GDM1 (cell line): ENCODE data around the gene TRIM37.
"Not testable (repeated sequence)": the region's sequence is repeated elsewhere in the genome, so short reads cannot be mapped to it uniquely, and the experiment has no call there.

Experiments
- DNase-seq: peaks from one replicate; lab custom pipeline; 2025; lab: John Stamatoyannopoulos, UW

The TRIM37 gene

DNA sequence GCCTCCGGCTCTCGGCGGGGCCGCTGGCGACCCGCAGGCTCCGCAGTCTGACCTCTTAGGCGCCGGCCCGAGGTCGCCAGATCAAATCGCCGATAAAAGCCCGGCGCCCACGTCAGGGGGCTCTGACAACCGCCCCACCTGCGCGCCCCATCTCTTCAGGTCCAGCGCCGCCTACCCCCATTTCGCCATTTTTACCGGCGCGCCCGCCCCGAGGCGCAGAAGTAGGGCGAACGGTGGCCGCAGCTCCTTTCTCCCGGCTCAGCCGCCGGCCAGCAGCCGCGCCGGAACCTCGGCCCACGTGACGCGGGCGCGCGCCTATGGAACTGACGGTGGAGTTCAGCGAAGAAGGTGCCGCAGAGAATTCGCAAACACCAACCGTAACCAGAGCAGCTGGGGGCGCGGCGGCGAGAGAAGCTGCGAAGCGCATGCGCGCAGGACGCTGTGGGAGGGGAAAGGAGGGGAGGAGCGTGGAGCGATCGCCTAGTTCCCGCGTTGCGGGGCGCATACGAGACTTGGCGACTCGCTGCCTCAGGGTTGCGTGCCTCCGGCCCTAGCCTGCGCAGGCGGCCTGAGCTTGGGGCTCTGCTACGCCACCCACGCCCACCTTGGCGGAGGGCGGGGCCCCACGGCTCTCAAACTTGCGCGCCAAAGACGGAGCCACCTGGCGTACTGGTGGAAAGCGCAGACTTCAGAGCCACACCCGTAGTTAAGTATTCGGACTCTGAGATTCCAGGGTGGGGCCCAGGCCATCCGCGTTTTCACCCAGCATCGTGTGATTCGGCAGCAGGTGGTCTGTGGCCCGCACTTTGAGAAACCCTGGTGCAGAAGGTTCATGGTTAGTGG is at the start of gene TRIM37:
TSS of gene TRIM37 (minus strand) at position 418 of the 843 bp plus-strand sequence. CDS start 419 bp downstream, outside the sequence.
- peak; percentile 99 for DNase-seq

DNA sequence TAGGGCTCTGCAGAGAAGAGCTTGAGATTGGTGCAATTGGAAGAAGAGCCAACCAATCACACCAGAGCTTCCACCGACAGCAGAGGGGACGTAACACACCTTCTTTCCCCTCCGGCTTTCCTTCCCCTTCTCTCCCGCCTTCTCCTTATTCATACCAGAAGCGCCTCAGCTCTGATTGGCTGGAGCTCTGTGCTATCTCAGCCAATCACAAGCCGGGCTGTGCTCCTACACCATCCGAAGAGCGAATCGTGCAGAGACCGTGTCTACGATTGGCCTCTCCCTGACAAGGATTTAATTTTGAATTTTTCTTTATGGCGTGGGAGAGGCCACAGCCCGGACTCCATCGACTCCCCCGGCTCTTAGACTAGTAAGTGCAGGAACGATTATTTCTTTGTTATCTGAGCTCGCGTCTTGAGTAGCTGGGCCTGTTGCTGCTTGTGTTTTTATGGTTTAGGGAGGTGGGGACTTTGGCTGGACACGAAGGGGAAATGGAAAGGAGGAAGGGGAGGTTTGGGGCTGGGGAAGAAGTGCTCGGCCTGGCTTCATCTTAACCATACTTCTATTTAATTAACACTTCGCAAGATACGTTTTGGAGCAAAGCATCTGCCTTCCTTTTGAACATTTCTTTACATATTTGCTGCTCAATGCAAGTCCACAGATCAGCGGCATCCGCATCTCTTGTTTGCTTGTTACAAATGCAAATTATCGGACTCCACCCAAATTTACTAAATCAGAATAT is 48.9 kb upstream of the TRIM37 start, which contains the start of gene PRR11:
TSS of gene PRR11 (plus strand) at position 308 of the 739 bp plus-strand sequence. CDS start 14,007 bp downstream, outside the sequence.
- peak; percentile 99 for DNase-seq

- DNase-seq, result peak; percentile 90
Observed at GRCh38 chr17:59154721-59155438, 48.2 kb upstream of the TRIM37 start, which contains the start of gene SKA2. Gene SKA2 (minus strand): TSS chr17:59155186. CDS start chr17:59155163, 23 bp downstream.

DNA sequence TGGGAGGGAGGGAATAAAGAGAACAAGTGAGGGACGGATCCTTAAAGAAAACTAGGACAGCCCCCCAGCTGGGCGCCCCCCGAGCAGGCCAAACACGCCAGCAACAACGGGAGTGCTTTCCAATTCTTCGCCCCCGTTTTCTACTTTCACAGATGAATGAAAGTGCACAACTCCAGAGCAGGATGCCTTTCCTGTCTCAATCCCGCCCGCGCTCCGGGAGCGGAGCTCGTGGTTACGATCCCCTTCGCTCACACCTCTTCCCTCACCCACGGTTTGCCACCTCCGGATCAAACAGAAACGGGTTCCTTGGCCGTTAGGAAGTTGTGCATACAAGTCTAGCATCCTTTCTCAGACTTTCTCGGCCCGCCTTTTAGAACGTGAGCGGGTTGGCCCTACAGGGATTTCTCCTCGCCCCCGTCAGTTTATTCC is 47.6 kb upstream of the TRIM37 start:
- peak; percentile 58 for DNase-seq

GRCh38 chr17:59152925-59153324 is 46.2 kb upstream of the TRIM37 start:
- no peak for DNase-seq

DNA sequence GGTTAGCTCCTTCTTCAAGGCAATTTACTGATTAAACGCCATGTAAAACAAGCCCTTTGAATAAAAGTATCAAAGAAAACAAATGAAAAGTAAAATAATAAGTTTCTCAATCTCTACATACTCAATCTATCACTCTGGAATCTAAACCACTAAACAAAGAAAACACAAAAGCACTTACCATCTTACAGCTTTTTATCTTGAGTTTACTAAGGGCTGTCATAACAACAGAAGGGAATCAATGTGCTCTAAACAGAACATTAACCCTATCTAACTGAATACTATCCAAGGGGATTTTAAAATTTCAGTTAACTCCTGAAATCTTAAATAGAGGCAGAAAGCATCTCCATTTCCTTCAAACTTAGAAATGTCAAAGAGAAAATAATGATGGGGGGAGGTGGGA is 44.9 kb upstream of the TRIM37 start:
- no peak for DNase-seq

DNA sequence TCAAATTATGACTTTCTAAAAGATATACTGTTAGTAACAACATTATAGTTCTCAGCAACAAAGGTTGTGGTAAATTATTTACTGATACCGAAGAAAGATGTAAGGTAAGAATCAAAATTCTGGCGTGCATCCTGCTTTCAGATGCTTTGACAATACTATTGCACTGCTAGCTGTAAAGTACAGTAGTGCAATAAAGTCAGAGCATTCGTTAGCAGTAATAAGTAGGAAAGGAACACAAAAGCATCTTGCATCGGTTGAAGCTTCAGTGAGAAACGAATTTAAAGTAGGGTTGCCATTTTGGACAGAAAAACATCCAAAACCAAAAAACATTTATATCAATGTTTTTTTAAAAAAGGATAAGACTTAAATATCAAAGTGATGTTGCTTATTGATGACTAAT is 44.3 kb upstream of the TRIM37 start:
- no peak for DNase-seq

- DNase-seq, result no peak
Observed at GRCh38 chr17:59149841-59150511, 43.3 kb upstream of the TRIM37 start.

- DNase-seq, result no peak
Observed at GRCh38 chr17:59149051-59149450, 42.4 kb upstream of the TRIM37 start.

DNA sequence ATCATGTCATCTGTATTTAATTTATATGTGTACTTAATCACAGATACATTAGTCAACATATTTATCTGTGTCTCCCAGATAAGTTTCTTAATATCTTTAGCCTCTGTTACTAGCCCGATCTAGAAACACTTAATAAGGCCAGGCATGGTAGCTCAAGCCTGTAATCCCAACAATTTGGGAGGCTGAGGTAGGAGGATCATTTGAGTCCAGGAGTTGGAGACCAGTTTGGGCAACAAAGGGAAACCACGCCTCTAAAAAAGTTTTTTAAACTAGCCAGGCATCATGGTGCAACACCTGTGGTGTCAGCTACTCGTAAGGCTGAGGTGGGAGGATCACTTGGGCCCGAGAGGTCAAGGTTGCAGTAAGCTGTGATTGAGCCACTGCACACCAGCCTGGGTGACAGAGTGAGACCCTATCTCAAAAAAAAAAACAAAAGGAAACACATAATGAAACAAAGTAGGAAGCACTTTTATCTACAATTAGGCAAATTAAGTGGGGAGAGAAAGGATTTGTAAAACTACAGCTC is 39.0 kb upstream of the TRIM37 start:
- DNase-seq, result no peak

- no peak for DNase-seq
Observed at GRCh38 chr17:59141860-59142259, 35.2 kb upstream of the TRIM37 start.

- no peak for DNase-seq
Observed at GRCh38 chr17:59139939-59140338, 33.3 kb upstream of the TRIM37 start.

GRCh38 chr17:59138339-59138738 is 31.7 kb upstream of the TRIM37 start:
- DNase-seq, result not testable (repeated sequence)

DNA sequence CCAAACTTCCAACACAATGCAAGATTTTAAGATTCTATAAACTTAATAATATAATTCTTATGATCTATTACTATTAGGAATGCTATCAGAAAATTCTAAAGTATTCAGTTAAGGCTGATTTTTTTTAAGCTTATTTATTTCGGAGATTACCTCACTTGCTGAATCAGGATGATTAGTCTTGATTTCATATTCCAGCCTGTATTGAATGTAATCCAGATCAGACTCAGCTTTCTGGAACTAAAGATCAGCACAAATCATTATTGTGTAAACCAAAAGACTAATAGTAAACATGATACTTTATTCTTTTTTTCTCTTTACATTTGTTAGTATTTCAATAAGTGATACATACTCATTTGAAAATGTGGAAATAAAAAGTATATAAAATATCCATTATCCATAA is 24.5 kb upstream of the TRIM37 start:
- DNase-seq, result no peak

DNA sequence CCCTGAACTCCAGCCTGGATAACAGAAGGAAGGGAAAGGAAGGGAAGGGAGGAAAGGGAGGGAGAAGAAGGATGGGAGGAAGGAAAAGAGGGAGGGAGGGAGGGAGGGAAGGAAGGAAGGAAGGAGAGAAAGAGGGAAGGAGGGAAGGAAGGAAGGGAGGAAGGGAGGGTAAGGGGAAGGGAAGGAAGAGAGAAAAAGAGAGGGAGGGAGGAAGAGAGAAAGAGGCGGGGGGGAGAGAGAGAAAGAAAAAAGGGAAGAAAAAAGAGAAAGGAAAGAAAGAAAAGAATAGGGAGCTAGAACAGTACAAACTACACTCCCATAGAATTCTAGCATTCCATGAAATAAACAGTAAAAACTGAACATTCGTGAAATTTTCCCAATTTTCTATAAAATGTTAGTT is 23.1 kb upstream of the TRIM37 start:
- DNase-seq, result no peak

DNA sequence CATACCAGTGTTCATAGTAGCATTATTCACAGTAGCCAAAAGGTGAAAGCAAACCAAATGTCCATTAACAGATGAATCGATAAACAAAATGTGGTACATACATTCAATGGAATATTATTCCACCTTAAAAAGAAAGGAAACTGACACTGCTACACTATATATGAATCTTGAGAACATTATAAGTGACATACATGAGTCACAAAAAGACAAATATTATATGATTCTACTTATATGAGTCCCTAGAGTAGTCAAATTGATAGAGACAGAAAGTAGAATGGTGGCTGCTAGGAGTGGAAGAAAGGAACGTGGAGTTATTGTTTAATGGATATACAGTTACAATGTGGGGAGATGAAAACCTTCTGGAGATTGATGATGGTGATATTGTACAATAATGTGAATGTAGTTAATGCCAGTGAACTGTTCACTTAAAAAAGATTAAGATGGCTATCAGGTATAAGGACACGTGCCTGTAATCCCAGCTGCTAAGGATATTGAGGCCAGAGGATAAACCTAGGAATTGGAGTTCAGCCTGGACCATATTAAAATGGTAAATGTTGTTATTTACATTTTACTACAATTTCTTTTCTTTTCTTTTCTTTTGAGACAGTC is 20.2 kb upstream of the TRIM37 start:
- no peak for DNase-seq

GRCh38 chr17:59124665-59125064 is 18.0 kb upstream of the TRIM37 start:
- DNase-seq, result no peak

DNA sequence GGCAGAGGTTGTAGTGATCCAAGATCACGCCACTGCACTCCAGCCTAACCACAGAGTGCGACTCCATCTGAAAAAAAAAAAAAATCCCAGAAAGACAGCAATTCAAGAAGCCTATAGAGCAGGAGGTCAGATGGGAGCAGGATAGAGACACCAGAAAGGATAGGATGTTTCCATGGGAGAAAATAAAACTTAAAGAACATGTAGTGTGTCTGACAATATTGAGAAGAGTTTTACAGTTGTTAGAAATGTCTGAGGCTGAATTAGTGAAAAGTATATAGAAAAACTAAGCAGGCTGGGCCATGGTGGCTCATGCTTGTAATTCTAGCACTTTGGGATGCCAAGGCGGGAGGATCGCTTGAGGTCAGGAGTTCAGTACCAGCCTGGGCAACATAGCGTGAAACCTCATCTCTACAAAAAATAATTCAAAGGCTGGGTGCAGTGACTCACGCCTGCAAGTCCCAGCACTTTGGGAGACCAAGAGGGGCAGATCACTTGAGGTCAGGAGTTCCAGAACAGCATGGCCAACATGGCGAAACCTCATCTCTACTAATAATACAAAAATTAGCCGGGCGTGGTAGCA is 15.3 kb upstream of the TRIM37 start:
- no peak for DNase-seq

DNA sequence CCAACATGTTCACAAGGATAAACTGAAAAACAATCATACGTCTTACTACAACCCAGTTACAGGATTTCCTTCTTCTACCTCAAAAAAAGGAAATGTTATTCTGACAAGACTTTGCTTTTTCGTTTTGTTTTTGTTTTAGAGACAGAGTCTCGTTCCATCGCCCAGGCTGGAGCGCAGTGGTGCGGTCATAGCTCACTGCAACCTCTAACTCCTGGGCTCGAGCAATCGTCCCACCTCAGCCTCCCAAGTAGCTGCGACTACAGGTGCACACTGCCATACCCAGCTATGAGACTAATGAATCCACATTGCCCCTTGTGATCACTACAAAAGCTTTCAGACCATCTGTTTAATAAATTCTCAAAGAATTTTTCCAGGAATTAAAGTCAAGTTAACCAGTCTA is 8.8 kb upstream of the TRIM37 start:
- DNase-seq, result no peak

DNA sequence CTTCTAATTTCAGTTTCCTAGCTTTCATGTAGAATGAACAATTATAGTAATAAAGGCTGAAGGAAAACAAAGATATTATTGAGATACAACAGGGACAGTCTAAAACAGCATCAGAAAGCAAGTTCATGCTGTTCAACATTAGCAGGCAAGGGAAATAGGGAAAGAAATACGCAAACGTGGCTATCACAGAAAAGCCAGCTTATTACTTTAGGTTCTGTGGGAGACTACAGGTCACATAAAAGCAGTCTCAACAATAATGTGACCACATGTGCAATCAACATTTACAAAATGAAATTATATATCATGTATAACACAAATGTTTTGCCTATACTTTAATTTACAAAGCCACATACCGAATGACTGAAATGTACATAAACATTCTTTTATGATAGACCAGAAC is 4.9 kb upstream of the TRIM37 start:
- DNase-seq, result no peak

DNA sequence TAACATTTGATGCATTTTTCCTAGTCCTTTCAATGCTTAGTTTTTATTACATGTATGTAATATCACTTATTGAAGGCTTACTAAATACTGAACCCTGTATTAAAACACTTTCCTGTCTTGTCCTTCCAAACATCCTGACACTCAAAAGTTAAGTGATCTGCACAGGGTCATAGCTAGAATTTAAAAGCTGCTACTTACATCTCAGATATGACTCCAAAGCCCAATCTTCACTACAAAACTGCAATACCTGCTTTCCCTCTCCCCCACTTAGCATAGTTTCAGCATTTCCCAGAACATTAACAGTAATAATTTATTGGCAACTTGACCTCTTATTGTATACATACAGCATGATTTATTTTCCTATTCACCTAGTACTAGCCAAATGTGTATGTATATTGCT is 4.3 kb upstream of the TRIM37 start:
- no peak for DNase-seq
